MG63 (cell line): ENCODE data around the gene PPP1R26. TPM values are rescaled to one million over a fixed set of nuclear protein-coding genes. Genes with fewer than 3 reads are reported as not detected.
"Not testable (repeated sequence)": the region's sequence is repeated elsewhere in the genome, so short reads cannot be mapped to it uniquely, and the experiment has no call there.

Experiments used
- DNase-seq: peaks from one replicate; pipeline ENCODE4 v3.0.0-alpha.2; 2020
- H3K27me3 ChIP-seq: fragments of 250-450 bp; sonication (Bioruptor Pico); 2 replicates; pipeline ENCODE4 v1.5.1; 2020; ENCODE audit warnings: mild to moderate bottlenecking, moderate library complexity
- H3K36me3 ChIP-seq: fragments of 250-450 bp; sonication (Bioruptor Pico); 2 replicates; pipeline ENCODE4 v1.5.1; 2020; ENCODE audit warnings: mild to moderate bottlenecking, moderate library complexity
- H3K4me3 ChIP-seq: fragments of 250-450 bp; sonication (Bioruptor Pico); 2 replicates; pipeline ENCODE4 v1.5.1; 2020; ENCODE audit warnings: mild to moderate bottlenecking, moderate library complexity
- H3K9me3 ChIP-seq: fragments of 250-450 bp; sonication (Bioruptor Pico); 2 replicates; pipeline ENCODE4 v1.5.1; 2020; ENCODE audit warnings: mild to moderate bottlenecking, moderate library complexity
- total RNA-seq: library from RNA; depleted of rRNA; stranded (reverse); fragments of >200 nt; shearing (Covaris generic); gene quantifications from 2 replicates; pipeline ENCODE4 v1.2.3, GENCODE V29; 2014; ENCODE audit warnings: low replicate concordance

Gene PPP1R26
- total RNA-seq, 1 experiment from 2014 or later, result 20.3 TPM

DNA sequence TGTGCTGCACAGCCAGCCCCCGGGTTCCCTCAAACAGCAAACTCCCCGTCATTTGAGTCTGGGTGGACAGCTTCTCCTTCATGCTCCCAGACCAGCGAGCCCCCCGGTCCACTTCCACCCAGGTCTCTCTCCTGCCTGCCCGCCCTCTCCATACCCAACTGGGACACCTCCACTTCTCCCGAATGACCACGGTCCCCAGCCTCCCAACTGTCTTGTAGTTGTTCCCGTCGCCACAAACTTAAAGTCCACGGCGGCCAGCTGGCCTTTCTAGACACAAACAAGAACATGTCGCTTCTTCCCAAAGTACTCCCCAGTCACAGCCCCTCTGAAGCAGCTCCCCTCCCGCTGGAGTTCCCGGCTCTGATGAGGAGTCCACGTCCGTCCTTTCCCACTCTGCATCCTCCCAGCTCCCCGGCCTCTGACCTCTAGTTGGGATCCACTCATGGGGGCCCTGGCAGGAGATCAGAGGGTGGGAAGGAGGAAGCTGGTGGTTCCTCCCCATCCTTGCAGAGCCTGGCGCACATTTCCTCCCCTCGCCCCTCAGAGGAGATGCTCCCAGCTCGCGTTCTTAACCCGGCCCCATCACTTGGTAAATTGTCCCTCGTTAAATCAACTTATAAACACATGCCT lies 24.1 kb upstream of the PPP1R26 start:
- H3K4me3 ChIP-seq, result no peak overlapping the region
- no peaks in the 10 kb centered on the region for H3K27me3 ChIP-seq
- peaks cover 2% of the 10 kb centered on the region; the same call in 1 of the 2 replicates for H3K9me3 ChIP-seq
- H3K36me3 ChIP-seq, result no peaks in the 10 kb centered on the region
- DNase-seq, result no peak

DNA sequence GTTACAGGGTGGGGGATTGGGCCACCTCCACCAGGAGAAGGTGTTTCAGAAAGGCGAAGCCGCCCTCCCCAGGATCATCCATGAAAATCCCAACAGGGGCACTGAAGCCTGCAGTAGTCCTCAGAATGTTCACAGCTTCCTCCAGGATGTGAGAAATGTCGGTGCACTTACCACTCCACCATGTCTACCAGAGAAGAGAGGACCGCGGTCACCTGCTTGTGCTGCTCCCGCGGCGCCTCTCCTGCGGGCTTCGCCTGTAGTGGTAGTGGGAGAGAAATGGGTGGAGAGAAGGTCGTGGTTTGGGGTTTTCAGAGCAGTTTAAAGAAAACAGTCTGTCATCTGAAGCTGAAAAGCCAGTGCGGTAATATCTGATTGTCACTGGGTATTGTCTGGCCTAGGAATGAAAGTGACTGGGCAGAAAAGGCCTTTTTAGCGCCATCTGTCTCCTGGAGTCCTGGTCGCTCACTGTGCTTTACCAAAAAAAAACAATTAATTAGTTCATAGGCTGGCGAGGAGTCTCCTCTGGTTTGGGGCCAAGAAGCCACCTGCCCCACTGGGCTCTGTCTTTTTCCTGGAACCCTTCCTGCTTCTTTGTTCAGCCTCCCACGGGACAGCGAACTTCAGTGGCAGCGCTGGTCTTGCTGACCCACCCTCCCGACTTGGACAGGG lies 23.0 kb upstream of the PPP1R26 start:
- H3K9me3 ChIP-seq, result peaks cover 2% of the 10 kb centered on the region; the same call in 1 of the 2 replicates
- no peaks in the 10 kb centered on the region for H3K36me3 ChIP-seq
- DNase-seq, result no peak
- no peaks in the 10 kb centered on the region for H3K27me3 ChIP-seq
- H3K4me3 ChIP-seq, result no peak overlapping the region

- H3K4me3 ChIP-seq, H3K27me3 ChIP-seq, H3K36me3 ChIP-seq, H3K9me3 ChIP-seq, DNase-seq: not testable (repeated sequence)
Measured at GRCh38 chr9:135458478-135458877, 21.1 kb upstream of the PPP1R26 start.

GRCh38 chr9:135461936-135462335 lies 17.6 kb upstream of the PPP1R26 start:
- no peak overlapping the region for H3K4me3 ChIP-seq
- no peaks in the 10 kb centered on the region for H3K36me3 ChIP-seq
- H3K27me3 ChIP-seq, result no peaks in the 10 kb centered on the region
- DNase-seq, result no peak
- H3K9me3 ChIP-seq, result no peaks in the 10 kb centered on the region

GRCh38 chr9:135463140-135463539 lies 16.4 kb upstream of the PPP1R26 start:
- peak; percentile 56 for DNase-seq
- Histone ChIP-seq H3K9me3 (no peaks in the 10 kb centered on the region), H3K27me3 (no peaks in the 10 kb centered on the region), H3K36me3 (no peaks in the 10 kb centered on the region), H3K4me3 (no peak overlapping the region)

DNA sequence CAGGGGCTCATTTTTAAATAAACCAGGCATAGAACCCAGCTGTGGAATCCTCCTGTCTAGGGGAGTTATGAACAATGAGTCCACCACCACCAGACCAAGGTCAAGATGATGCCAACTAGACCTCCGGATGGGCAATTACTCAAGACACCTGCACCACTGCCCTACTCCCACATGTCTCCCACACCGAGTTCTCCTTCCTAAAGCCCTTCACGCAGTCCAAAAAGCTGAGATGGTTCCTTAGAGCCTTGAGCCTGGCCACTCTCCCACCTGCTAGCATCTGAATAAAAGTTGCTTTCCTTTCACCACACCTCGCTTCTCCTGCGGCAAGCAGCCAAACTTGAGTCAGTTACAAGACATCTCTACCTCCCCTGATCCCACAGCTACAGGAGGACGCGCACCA lies 15.4 kb upstream of the PPP1R26 start:
- H3K27me3 ChIP-seq, result no peaks in the 10 kb centered on the region
- H3K4me3 ChIP-seq, result no peak overlapping the region
- H3K36me3 ChIP-seq, result no peaks in the 10 kb centered on the region
- no peak for DNase-seq
- no peaks in the 10 kb centered on the region for H3K9me3 ChIP-seq

- H3K4me3 ChIP-seq, result no peak overlapping the region
Measured at GRCh38 chr9:135468854-135469521, 10.6 kb upstream of the PPP1R26 start.

DNA sequence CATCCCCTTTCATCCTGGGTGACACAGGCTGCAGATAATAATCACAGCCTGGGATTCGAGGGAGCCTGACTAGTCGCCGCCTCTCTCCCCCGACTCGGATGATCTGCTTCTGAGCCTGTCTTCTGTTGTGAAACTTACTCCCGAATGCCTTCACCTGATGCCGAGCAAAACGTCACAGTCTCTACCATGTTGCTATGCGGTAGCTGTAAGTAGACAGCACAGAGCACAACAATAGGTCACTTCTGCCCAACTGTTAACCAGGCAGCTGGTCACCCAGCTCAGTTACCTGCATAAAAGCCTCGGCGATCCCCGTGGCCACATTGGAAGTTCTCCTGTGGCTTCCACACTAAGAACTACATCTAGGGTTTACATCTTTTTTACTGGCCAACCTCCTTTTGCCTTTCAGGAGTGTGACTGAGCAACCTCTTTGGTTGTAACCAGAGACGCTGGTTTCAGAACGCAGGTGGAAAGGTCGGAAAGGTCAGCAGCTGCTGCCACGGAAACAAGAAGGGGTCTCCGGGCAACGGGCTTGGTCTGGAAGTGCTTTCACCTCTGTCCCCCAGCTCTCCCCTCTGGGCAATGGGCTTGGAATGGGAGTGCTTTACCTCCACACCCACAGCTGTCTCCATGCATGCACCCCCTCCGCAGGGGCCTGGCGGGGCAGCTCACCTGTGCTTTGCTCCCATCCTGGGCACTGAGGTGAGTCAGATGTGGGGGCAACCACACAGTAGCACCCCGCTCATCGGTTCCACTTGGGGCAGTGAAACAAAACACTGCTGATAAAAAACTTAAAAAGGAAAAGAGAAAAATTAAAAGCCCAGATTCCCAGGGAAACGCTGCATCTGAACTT lies 7.6 kb upstream of the PPP1R26 start:
- Histone ChIP-seq H3K36me3 (no peaks in the 10 kb centered on the region), H3K4me3 (no peak overlapping the region), H3K9me3 (no peaks in the 10 kb centered on the region), H3K27me3 (no peaks in the 10 kb centered on the region)
- DNase-seq, result no peak

More at GRCh38 chr9:135468854-135469521, 10.6 kb upstream of the PPP1R26 start:
- no peaks in the 10 kb centered on the region for H3K9me3 ChIP-seq
- H3K36me3 ChIP-seq, result no peaks in the 10 kb centered on the region
- DNase-seq, result peak; percentile 16
- no peaks in the 10 kb centered on the region for H3K27me3 ChIP-seq

DNA sequence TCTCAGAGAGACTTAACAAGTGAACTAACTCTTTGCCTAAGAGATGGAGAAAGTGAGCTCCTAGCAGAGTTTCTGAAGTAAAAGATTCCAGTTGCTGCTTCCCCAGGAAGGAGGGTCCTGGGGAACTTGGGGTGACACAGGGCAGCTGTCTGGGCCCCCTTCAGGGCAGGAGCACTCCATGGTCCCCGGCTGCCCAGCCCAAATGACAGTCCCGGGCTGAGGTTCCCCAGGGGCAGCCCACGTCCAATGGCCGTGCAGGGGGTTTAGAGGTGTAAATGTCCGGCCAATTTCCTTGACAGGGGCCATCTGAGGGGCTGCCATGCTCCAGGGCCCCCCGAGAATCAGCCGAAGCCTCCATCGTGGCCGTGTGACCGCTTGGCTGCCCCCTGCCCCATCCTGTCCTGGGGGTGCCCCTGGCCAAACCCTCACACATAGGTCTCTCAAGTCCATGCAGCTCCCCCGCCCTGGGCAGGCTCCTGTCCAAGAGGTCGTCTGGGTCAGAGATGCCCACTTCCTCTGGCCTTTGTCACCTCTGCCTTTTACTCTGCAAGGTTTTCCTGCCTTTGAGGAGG lies 5.5 kb upstream of the PPP1R26 start:
- H3K9me3 ChIP-seq, result no peaks in the 10 kb centered on the region
- H3K4me3 ChIP-seq, result no peak overlapping the region
- H3K27me3 ChIP-seq, result no peaks in the 10 kb centered on the region
- DNase-seq, result no peak
- no peaks in the 10 kb centered on the region for H3K36me3 ChIP-seq

GRCh38 chr9:135474915-135475314 lies 4.7 kb upstream of the PPP1R26 start:
- no peaks in the 10 kb centered on the region for H3K27me3 ChIP-seq
- no peak overlapping the region for H3K4me3 ChIP-seq
- no peaks in the 10 kb centered on the region for H3K9me3 ChIP-seq
- DNase-seq, result no peak
- no peaks in the 10 kb centered on the region for H3K36me3 ChIP-seq

- no peaks in the 10 kb centered on the region for H3K27me3 ChIP-seq
- H3K36me3 ChIP-seq, result no peaks in the 10 kb centered on the region
- H3K4me3 ChIP-seq, result no peak overlapping the region
- no peaks in the 10 kb centered on the region for H3K9me3 ChIP-seq
- DNase-seq, result no peak
Measured at GRCh38 chr9:135476561-135477355, 2.8 kb upstream of the PPP1R26 start.

- no peak overlapping the region for H3K4me3 ChIP-seq
- DNase-seq, result peak; percentile 32
- H3K27me3 ChIP-seq, result no peaks in the 10 kb centered on the region
- peaks cover 1% of the 10 kb centered on the region; the same call in 1 of the 2 replicates for H3K36me3 ChIP-seq
- H3K9me3 ChIP-seq, result no peaks in the 10 kb centered on the region
Measured at GRCh38 chr9:135478191-135478590, 1.4 kb upstream of the PPP1R26 start.

DNA sequence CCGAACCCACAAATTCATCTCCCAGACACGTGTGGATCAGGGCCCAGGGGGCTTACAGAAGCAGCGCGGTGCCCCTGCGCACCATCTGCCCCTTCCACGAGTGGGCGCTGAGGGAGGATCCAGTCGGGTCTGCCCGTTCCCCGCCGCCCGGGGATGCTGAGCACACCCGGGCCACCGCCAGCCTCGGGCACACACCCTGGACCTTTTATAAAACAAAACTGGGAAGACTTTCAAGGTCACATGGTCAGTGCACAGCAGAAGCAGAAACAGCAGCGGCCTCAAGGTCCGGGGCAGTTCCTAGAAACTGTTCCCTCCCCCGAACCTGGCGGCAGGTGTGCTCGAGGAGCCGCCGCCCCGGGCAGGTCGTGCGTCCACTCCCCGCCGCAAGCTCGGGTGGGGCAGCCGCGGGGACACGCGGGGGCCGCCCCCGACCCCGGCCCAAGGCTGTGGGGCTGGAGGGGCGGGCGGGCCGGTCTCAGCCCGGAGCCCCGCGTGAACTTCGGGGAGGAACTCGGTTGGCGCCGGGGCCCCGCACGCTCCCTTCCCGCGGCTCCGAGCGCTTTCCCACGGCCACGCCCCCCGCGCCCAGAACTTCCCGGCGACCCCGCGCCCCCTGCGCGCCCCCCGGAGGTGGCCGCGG lies 633 bp upstream of the PPP1R26 start:
- Histone ChIP-seq H3K27me3 (no peaks in the 10 kb centered on the region), H3K36me3 (peaks cover 9% of the 10 kb centered on the region), H3K9me3 (no peaks in the 10 kb centered on the region), H3K4me3 (peak overlapping the region; percentile 37)
- peak; percentile 41 for DNase-seq

GRCh38 chr9:135480071-135480939 lies 723 bp downstream of the PPP1R26 start:
- no peaks in the 10 kb centered on the region for H3K9me3 ChIP-seq
- no peaks in the 10 kb centered on the region for H3K27me3 ChIP-seq
- H3K4me3 ChIP-seq, result peak overlapping the region; percentile 84
- DNase-seq, result peak; percentile 48
- H3K36me3 ChIP-seq, result peaks cover 13% of the 10 kb centered on the region

- no peak for DNase-seq
- Histone ChIP-seq H3K36me3 (peaks cover 13% of the 10 kb centered on the region), H3K9me3 (no peaks in the 10 kb centered on the region), H3K4me3 (peak overlapping the region; percentile 84), H3K27me3 (no peaks in the 10 kb centered on the region)
Measured at GRCh38 chr9:135480940-135481310, 1.3 kb downstream of the PPP1R26 start.
